ENCODE data around the gene GMPR2.

The GMPR2 gene

DNA sequence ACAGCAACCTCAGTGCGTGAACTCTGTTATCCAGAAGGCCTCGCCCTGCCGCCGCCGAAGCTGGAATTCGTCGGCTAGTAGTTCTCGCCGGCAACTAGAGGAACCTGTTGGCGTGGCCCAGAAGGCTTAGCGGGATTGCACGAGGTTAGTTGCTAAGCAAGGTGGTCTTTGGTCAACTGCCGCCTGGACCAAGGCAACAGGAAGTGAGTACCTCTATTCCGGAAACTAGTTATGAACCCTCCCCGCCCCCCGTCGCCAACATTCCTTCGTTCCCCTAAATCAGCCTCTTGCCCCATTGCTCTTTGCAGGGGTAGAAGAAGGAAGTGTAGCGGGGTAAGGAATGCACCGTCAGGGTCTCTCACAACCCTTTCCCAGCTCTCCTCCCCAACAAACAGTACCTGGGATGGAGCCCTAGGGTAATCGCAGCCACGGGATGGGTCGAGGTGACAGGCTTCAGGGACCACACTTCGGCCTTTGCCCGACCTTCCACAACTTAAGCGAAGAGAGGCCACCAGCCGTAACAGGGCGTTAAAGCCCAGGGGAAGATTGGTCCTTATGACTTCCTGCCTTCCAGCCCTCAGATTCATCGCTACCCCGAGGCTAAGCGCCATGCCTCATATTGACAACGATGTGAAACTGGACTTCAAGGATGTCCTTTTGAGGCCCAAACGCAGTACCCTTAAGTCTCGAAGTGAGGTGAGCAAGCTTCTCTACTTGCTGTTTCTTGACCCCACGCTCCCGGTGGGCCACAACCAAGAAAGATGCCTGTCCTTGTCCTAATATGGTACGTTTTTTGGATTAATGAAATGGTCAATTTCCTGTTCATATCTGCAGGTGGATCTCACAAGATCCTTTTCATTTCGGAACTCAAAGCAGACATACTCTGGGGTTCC lies at the start of gene GMPR2:
Gene GMPR2 (plus strand): TSS at position 285 of the 893 bp plus-strand sequence. CDS start 325 bp downstream, at position 610.
- DNase-seq (ENCODE audit: low read depth in 2 of 2) = peak in 1 of 2 donors; percentile 26

DNA sequence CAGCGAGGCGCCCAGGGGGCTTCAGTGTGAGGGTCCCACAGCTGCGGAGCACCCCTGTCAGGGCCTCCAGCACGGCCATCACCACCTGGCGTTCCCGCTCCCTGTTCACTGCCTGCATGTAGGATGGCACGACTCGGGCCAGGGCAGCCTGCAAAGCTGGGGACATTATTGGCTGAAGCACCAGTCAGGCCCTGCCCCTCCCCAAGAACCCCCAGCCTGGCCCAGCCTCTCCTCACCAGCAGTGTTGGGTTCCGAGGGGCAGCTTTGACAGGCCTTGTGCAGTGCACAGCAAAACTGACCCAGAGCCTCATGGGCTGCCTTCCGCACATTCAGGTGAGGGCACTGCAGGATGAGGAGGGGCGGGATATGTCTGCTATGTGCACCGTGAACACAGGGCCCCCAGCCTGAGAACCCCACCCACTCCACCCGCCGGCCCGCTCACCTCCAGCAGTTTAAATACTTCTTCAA lies 49.7 kb upstream of the GMPR2 start:
- DNase-seq (ENCODE audit: low read depth in 2 of 2) = no peak

GRCh38 chr14:24184104-24184970 lies 48.4 kb upstream of the GMPR2 start:
- DNase-seq (ENCODE audit: low read depth in 2 of 2) = no peak

GRCh38 chr14:24185026-24185425 lies 47.7 kb upstream of the GMPR2 start:
- no peak for DNase-seq (ENCODE audit: low read depth in 2 of 2)

DNA sequence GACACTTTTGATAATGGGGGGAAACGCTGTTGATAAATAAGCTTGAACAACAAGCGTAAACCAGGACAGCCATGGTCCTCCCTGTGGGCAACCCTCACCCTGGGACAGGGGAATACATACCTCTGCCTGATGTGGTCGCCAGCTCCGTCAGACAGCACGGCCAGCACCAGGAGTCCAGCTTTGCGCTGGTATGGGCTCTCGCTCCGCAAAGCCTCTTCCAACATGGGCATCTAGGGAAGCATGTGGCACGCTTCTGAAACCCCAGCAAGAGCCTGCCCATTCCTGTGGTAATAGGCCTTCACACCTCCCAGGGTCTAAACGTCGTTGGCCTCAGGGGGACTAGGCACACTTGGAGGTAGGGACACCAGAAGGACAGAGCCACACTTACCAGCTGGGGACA lies 47.0 kb upstream of the GMPR2 start:
- DNase-seq (ENCODE audit: low read depth in 2 of 2) = no peak

DNA sequence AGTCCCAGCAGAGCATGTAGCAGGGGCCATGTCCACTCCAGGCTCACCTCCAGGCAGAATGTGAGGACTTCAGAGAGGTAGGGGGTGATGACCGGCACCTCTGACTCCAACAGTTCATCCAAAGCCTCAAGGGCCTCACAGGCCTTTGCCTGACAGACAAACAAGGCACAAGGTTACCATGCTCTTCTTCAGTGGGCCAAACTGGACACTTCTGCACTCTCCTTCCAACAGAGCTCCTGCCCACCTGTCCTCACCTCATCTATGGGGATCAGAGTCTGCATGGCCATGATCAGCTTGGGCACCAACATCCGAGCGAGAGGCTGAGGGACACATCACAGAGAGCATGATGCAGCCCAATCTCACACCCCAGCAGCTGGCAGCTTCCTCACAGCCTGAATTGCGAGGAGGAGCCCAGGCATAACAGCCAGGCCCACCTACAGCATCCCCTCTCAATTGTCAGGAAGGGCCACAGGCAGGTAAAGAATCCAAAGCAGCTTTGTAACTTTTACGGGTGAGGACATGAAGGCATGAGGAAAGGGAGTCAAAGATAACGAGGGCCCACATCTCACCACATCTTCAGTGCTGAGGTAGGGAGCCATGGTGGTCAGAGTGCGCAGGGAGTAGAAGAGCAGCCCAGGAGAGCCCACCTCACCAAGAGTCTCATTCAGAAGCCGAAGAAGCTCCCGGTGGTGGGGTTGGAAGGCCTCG lies 45.7 kb upstream of the GMPR2 start:
- DNase-seq (ENCODE audit: low read depth in 2 of 2) = no peak

GRCh38 chr14:24187539-24187915 lies 45.2 kb upstream of the GMPR2 start:
- no peak for DNase-seq (ENCODE audit: low read depth in 2 of 2)

- peak; percentile 92 to 94 for DNase-seq (ENCODE audit: low read depth in 2 of 2)
These were observed 44.3 kb upstream of the GMPR2 start, which contains the start of gene IPO4 for GRCh38 chr14:24188251-24189058. TSS of gene IPO4 (minus strand) at chr14:24188816. CDS start at chr14:24188787, 29 bp downstream.

DNA sequence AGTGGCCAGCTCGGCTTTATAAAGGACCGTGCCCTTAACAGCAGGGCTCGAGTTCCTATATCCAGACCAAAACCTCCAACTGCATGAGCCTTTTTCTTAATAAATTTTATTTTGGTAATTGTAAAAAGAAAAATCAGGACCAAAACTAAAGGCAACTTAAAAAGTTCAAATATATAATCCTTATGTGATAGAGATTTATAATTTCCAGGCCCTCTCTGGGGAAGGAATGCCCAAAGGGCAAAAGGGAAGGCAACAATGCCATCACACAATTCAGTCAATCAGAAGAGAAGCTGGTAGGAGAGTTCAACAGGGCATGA lies 43.7 kb upstream of the GMPR2 start:
- no peak for DNase-seq (ENCODE audit: low read depth in 2 of 2)

- no peak for DNase-seq (ENCODE audit: low read depth in 2 of 2)
These were observed 43.3 kb upstream of the GMPR2 start for GRCh38 chr14:24189460-24189859.

DNA sequence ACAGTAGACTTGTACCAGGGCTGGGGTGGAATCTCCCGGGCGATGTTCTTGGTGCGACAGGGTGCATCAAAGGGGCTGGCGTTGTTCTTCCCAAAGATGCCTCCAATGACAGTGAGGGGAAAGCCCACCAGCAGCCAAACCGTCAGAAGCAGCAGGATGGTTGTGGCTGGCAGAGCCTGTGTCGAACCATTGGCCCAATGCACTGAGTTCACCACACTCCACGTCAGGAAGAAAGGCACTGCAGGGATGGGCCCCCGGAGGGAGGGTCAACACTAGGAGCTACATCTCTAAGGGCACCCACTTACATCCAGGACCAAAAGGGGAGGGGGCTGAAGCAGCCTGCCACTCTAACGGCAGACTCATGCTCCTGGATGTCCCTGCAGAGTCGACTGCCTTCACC lies 42.3 kb upstream of the GMPR2 start:
- no peak for DNase-seq (ENCODE audit: low read depth in 2 of 2)

DNA sequence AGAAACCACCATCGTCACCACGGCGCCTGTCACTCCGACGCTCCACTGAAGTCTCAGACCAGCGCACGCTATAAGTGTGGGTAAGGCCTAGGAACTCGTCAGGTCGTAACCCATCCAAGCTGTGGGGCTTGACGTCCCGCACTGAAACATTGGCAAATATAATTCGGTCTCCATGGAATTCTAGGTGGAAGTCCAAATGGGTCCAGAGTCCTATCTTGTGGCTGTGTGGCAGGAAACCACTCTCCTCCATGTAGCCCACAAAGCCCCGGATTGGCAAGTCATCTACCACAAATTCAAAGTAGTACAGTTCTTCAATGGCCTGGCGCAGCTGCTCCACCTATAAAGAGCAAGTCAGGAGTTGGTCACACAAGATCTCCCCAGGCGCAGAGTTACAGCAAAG lies 39.8 kb upstream of the GMPR2 start:
- DNase-seq (ENCODE audit: low read depth in 2 of 2) = no peak

DNA sequence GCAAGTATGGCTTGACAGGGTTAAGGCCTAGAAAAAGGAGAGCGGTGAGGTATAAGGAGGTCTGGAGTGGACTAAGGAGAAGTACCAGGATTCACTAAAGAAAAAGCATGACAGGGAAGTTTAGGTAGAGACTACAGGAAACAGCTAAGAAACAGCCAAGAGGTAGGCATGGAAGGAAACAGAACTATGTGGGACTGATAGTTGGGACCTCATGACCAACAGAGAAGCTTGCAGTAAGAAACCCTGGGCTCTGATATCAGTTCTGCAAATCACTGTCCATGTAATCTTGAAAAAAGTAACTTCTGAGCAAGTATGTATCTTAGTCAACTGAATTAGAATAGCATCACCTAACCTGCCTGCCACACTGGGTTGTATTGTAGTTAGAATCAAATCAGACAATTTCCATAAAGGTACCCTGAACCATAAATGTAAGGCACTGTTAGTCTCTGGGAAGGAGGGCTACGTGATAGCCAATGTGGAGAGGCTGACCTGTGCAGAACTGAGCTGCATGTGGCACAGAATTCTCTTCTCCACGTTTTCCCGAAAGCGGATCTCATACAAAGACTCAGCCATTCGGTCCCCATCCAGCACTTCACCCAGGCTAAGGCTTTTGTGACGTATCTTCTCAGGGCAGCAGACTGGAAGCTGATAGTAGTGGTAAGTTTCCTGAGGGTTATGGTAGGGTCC lies 38.4 kb upstream of the GMPR2 start:
- DNase-seq (ENCODE audit: low read depth in 2 of 2) = no peak

DNA sequence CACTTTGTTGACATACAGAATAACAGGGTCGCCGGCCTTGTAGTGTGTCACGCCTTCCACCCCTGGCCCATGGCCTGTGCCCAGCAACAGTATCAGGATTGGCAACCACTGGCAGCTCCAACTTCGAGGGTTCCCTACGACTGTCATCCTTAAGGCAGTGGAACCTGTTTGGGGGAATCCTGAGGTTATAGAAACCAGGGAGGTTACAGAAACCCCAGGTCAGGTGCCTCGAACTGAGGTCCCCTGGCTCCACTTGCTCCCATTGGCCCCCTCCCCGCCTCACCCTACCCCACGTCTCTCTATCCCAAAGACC lies 37.9 kb upstream of the GMPR2 start:
- no peak for DNase-seq (ENCODE audit: low read depth in 2 of 2)

DNA sequence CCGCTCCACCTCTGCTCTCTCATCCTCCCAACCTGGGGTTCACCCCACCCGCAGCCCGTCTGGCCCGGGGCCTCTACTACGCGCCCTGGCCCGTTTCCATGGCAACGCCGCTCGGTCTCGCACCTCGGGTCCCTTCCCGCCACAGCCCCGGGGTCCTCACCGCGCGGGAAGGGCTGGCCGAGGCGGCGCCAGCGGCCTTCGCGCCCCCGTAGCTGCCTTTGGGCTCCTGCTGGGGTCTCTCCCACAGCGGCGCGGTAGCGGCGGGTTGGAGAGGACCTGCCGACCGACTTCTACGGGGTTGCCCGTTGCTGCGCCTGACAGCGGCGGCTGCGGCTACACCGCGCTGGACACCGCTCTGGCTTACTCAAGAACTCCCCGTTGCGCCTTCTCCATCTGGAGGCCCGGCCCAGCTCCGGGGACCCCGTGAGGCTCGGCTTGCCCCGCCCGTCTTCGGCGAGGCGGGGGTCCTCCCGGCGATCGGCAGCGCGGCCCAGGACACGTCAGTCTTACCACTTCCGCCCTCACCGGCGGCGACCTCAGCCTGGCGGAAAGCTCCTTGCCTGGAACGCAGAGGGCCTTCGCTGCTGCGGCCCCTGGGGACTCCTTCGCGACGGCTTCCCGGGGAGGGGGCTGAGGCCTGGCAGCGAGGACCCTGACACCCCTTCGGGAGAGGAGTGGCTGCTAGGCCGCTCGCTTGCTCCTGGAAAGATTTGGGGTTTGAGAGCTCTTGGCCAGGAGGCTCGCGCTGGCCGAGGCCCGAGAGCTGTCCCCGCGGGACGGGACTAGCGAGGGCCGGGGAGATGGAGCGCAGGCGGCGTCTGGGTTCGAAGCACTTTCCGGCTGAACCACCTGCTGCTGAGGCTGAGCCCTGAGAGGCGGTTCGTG lies 37.3 kb upstream of the GMPR2 start, which contains the start of gene TM9SF1:
Gene TM9SF1 (minus strand): TSS at position 256 of the 885 bp plus-strand sequence. CDS start 422 bp downstream, outside the sequence.
- DNase-seq (ENCODE audit: low read depth in 2 of 2) = peak; percentile 72 to 74

GRCh38 chr14:24196071-24197055 lies 36.4 kb upstream of the GMPR2 start:
- DNase-seq (ENCODE audit: low read depth in 2 of 2) = no peak

- no peak for DNase-seq (ENCODE audit: low read depth in 2 of 2)
These were observed 35.7 kb upstream of the GMPR2 start for GRCh38 chr14:24197056-24197450.

GRCh38 chr14:24198814-24199524 lies 33.8 kb upstream of the GMPR2 start:
- no peak for DNase-seq (ENCODE audit: low read depth in 2 of 2)

Data from activated CD8-positive, alpha-beta memory T cell treated with anti-CD3 and anti-CD28 coated beads for 4 hours (primary cell).